ENCODE results near the gene GLB1L3.

DNA sequence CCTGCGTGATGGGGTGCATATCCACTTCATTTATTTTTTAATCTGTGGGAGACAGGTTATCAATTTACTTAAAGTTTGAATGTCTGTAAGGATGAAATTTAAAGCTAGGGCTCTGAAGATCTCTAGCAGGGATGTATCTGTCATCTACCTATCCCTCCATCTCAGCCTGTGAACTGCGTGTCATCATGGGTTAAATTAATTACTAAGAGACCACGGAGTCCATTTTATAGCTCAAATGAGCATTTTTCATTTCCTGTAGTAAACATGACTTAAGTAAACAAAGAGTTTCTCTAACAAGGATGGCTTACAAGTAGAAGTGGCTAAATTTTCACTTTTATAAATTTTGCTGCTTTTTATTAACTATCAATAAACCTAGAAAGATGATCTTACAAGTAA lies 2.9 kb upstream of the GLB1L3 start:
- TF ChIP-seq CTCF (IDR thresholded peaks at IDR 0.05 in 8 of 11, conservative IDR thresholded peaks at IDR 0.05 in 3 of 11) (no peak), POLR2AphosphoS5 (IDR thresholded peaks at IDR 0.05) (no peak), POLR2A (IDR thresholded peaks at IDR 0.05) (no peak)

Data from spleen (tissue), 7 donors.